ENCODE data around the gene DST. TPM values are rescaled to one million over a fixed set of nuclear protein-coding genes. Genes with fewer than 3 reads are reported as not detected.
A peak's percentile ranks its signal among the peaks of the same experiment; 100 is the strongest.
"Not testable (repeated sequence)": the region's sequence is repeated elsewhere in the genome, so short reads cannot be mapped to it uniquely, and the experiment has no call there.

DST gene
- polyA plus RNA-seq, 6 donors from 2014 or later = 0.24 TPM; not detected in 5

DNA sequence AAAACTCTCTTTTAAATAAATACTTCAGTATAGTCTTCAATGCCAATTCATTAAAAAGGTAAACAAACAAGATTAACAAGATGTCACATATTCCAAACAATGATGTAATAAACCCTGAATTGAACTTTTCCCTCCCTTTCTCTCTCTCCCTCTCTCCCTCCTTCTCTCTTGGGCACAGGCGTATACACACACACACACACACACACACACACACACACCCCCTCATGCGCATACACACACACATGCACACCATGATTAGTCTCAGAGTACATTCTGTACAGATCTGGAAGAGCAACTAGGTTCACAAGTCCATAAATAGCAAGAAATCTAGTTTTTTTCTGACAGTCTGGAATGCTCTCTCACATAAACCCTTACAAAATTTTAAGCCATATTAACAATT lies 128.3 kb downstream of the DST start:
- Mint-ChIP-seq H3K27ac (peak overlapping the region in 1 of 6 donors; percentile 39), H3K27me3 (no peaks in the 10 kb centered on the region), H3K4me3 (no peak overlapping the region), H3K36me3 (no peaks in the 10 kb centered on the region), H3K4me1 (peaks cover 0 to 5% (median 0%) of the 10 kb centered on the region in 3 donors), H3K9me3 (peaks cover 0 to 10% (median 0%) of the 10 kb centered on the region in 7 donors)
- ATAC-seq (ENCODE audit: low read depth in 2 of 2) = no peak
- DNase-seq = no peak

DNA sequence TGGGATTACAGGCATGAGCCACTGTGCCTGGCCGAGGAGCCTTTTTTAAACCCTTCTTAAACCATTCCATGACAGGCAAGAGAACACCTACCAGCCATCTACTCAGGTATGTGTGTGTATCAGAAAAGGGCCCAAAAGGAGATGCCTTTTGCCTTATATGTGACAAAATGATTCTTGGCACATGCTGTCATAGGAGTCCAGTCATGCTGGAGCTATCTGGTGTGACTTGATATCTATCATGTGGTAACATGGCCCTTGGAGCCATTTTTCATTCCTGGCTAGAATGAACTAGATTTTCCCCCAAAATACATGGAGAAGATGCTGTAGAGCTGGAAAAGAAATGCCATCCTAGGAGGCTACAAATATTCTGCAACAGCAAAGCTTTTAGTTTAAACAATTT lies 129.1 kb downstream of the DST start:
- Mint-ChIP-seq H3K4me3 (no peak overlapping the region), H3K4me1 (peaks cover 0 to 5% (median 0%) of the 10 kb centered on the region in 3 donors), H3K27ac (no peak overlapping the region), H3K27me3 (no peaks in the 10 kb centered on the region), H3K9me3 (peaks cover 0 to 2% (median 0%) of the 10 kb centered on the region in 7 donors), H3K36me3 (no peaks in the 10 kb centered on the region)
- ATAC-seq (ENCODE audit: low read depth in 2 of 2) (no peak), DNase-seq (no peak)

DNA sequence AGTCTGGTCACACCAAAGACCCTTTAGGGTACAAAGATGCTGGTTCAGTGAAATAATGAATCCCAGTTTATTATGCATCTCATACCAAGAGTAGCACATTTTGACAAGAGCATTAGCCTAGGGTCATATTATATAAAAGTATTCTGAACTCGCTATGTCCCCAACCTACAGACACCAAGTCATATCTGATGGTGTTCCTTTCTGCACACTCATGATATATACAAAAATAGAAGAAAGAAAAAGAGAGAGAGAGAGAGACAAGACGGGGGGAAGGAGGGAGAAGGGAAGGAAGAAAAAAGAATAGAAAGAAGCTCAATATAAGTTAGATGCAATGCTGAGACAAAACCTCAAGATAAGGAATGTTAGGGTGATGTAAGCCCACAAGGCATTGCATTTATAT lies 131.1 kb downstream of the DST start:
- no peak overlapping the region for H3K4me3 Mint-ChIP-seq
- DNase-seq = no peak
- no peak overlapping the region for H3K27ac Mint-ChIP-seq
- no peaks in the 10 kb centered on the region for H3K27me3 Mint-ChIP-seq
- no peaks in the 10 kb centered on the region for H3K36me3 Mint-ChIP-seq
- peaks cover 0 to 5% (median 0%) of the 10 kb centered on the region in 3 donors for H3K4me1 Mint-ChIP-seq
- H3K9me3 Mint-ChIP-seq = no peaks in the 10 kb centered on the region
- ATAC-seq (ENCODE audit: low read depth in 2 of 2) = no peak

DNA sequence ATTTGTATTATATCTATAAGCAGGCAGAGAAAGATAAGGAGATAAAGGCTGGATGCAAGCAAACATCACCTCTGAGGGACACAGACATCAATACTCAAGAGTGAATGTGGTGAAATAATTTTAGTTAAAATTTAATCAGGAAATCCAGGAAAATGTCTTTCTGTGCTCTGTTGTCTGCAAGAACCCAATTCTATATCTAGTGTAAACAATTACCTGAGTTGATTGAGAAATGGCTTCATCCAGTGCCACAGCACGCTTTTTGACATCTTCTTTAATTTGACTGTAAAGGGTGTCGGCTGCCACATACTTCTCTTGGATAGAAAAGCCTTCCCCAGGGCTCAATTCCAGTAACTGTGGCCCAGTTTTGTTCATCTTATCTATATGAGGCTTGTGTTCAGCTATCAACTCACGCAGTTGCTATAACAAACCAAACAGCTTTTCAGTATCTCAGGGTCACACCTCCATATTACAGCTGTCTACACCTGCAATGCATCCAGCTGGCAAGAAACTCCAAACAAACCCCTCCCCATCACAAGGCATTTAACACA lies 131.6 kb downstream of the DST start:
- H3K4me1 Mint-ChIP-seq = peaks cover 0 to 3% (median 0%) of the 10 kb centered on the region in 3 donors
- no peaks in the 10 kb centered on the region for H3K27me3 Mint-ChIP-seq
- H3K9me3 Mint-ChIP-seq = no peaks in the 10 kb centered on the region
- ATAC-seq (ENCODE audit: low read depth in 2 of 2) = no peak
- no peak for DNase-seq
- H3K36me3 Mint-ChIP-seq = no peaks in the 10 kb centered on the region
- H3K27ac Mint-ChIP-seq = no peak overlapping the region
- H3K4me3 Mint-ChIP-seq = no peak overlapping the region

DNA sequence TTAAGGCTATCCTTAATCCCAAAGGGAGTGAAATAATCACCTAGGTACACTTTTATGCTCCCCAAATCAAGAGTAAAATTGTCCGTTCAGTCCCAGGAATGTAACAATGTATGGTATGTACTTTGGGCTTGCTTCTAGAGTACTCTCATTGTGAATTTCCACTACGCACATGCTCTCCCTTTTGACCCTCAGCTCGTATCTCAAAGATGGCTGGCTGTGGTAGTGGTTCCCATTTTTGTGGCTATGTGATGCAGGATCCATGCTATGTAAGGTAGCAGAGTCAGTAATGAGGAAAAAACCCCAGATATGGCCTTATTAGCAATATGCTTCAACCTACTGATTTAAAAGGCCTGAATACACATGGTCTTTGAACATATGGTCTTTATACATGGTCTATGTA lies 133.7 kb downstream of the DST start:
- no peak overlapping the region for H3K4me3 Mint-ChIP-seq
- H3K27ac Mint-ChIP-seq = no peak overlapping the region
- H3K36me3 Mint-ChIP-seq = no peaks in the 10 kb centered on the region
- ATAC-seq (ENCODE audit: low read depth in 2 of 2) (no peak), DNase-seq (no peak)
- no peaks in the 10 kb centered on the region for H3K4me1 Mint-ChIP-seq
- no peaks in the 10 kb centered on the region for H3K9me3 Mint-ChIP-seq
- H3K27me3 Mint-ChIP-seq = no peaks in the 10 kb centered on the region

DNA sequence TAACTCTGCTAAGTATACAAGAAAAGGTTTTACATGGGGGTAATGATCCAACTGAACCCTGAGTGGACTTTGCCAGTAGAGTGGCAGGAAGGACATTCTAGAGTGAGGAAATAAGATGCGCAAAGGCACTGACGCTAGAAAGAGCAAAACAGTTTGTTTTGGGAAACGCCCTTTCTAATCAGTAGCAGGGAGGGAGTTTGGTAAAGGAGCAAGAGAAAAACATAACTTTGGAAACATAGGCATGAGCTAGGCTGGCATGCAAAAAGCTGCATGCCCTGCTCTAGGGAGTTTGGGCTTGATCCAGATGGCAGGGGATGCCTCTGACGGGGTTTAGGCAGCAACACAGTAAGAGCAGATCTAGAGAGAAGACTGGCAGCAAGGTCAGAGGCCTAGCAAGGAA lies 135.2 kb downstream of the DST start:
- Mint-ChIP-seq H3K4me1 (no peaks in the 10 kb centered on the region), H3K27ac (peak overlapping the region in 1 of 6 donors; percentile 8), H3K4me3 (no peak overlapping the region), H3K9me3 (no peaks in the 10 kb centered on the region), H3K36me3 (no peaks in the 10 kb centered on the region), H3K27me3 (no peaks in the 10 kb centered on the region)
- DNase-seq (no peak), ATAC-seq (ENCODE audit: low read depth in 2 of 2) (no peak)

DNA sequence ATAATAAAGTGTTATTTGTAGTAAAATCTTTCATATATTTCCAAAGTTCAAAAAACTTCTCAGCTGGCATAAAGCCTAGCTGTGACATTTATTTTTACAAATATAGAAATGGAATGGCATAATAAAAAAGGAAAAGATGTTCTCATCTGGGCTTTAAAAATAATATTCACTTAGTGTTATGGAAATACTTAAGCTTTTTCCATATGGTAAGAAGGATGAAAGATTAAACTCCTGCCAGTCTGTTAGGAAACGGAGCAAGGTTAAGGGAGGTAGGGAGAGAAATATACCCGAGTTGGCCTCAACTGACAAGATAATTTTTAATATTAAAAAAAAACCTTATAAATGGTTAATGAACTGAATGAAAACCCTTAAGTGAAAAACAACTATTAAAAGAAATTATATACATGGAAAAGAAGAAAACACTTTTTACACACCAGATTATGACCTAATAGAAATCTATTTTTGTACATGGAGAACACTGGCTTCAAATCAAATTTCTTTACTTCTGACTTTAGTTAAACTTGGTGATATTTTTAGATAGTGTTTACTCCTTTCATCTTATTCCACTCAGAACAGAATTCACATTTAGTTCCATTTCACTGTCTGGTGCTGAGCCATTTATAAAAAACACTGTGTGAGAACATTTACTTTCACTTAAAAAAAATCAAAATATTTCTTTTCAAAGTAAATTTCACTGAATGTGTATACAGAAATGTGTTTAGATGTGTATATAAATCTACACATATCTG lies 137.0 kb downstream of the DST start:
- DNase-seq (no peak), ATAC-seq (ENCODE audit: low read depth in 2 of 2) (no peak)
- no peak overlapping the region for H3K4me3 Mint-ChIP-seq
- no peak overlapping the region for H3K27ac Mint-ChIP-seq
- H3K36me3 Mint-ChIP-seq = no peaks in the 10 kb centered on the region
- H3K27me3 Mint-ChIP-seq = no peaks in the 10 kb centered on the region
- no peaks in the 10 kb centered on the region for H3K9me3 Mint-ChIP-seq
- no peaks in the 10 kb centered on the region for H3K4me1 Mint-ChIP-seq

DNA sequence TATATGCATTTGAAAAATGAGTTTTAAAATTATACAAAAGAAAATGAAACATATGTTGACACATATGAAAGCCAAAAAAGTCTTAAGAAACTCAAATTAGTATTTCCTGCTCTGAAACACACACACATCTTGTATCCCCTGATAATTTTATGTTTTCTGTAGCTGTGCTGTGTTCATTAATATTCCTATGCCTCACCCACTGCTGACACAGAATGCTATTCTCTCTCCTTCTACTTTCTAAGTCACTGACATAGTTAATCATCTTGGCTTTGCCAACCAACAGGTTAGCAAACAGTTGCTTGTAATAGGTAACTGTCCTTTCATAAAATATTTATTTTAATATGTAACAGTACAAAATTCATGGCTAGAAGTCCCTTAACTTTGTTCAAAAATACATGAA lies 140.7 kb downstream of the DST start:
- Mint-ChIP-seq H3K4me3 (no peak overlapping the region), H3K4me1 (no peaks in the 10 kb centered on the region), H3K27ac (no peak overlapping the region), H3K27me3 (no peaks in the 10 kb centered on the region), H3K36me3 (no peaks in the 10 kb centered on the region), H3K9me3 (no peaks in the 10 kb centered on the region)
- DNase-seq = no peak
- ATAC-seq (ENCODE audit: low read depth in 2 of 2) = no peak

DNA sequence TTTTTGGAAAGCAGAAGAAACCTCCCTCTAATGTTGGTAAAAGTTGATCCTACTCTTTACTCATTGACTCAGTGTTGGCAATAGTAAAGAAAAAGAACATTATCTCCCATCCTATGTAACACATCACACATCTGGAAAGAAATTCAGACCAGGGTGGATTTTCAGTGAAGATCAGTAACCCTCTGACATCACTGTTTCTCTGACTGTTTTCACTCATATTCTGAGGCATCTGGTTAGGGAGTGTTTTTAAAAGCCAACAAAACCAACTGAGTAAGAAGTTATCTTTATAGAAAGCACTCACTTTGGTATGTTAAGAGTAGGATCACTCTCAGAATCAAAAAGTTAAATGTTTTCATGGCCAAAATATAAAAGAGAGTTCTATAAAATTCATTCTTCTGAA lies 143.6 kb downstream of the DST start:
- H3K4me1 Mint-ChIP-seq = no peaks in the 10 kb centered on the region
- no peaks in the 10 kb centered on the region for H3K27me3 Mint-ChIP-seq
- H3K27ac Mint-ChIP-seq = no peak overlapping the region
- DNase-seq (no peak), ATAC-seq (ENCODE audit: low read depth in 2 of 2) (no peak)
- H3K9me3 Mint-ChIP-seq = no peaks in the 10 kb centered on the region
- no peaks in the 10 kb centered on the region for H3K36me3 Mint-ChIP-seq
- no peak overlapping the region for H3K4me3 Mint-ChIP-seq

DNA sequence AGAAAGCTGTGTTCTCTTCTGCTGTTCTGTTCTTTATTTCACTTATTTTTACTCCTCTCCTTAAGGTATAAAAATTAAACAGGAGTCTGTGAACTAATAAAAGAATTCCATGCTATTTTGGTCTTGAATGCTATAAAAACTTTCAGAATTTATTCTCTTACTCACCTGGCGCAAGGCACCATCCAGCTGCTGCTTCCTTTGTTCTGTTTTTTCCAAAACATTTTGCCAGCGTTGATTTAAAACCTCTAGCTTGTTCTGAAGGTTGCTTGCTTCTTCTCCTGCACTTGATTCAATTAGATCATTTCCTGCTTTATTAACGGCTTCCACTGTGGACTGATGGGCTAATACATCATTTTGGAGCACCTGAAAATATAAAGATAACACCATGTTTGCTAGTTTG lies 145.0 kb downstream of the DST start:
- no peaks in the 10 kb centered on the region for H3K4me1 Mint-ChIP-seq
- ATAC-seq (ENCODE audit: low read depth in 2 of 2) (no peak), DNase-seq (no peak)
- no peak overlapping the region for H3K4me3 Mint-ChIP-seq
- H3K27me3 Mint-ChIP-seq = no peaks in the 10 kb centered on the region
- no peaks in the 10 kb centered on the region for H3K36me3 Mint-ChIP-seq
- no peaks in the 10 kb centered on the region for H3K9me3 Mint-ChIP-seq
- H3K27ac Mint-ChIP-seq = no peak overlapping the region

DNA sequence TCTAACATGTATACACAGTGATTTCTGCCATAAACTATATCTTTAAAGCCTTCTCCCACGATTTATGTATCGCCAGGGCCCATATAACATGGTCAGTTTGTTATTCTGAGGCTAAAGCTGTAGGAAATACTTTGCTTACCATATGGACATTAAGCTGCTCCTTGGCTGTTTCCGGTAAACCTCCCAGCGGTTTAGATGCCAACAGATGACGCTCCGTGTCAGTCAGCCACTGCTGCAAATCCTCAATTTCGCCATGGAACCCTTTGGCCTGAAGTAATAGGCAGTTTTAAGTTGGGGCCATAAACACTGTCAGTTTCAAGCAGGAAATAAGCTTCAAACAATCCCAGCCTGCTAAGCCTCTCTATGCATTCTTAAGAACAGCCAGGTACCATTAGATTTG lies 145.4 kb downstream of the DST start:
- Mint-ChIP-seq H3K27me3 (no peaks in the 10 kb centered on the region), H3K4me3 (no peak overlapping the region), H3K27ac (no peak overlapping the region), H3K4me1 (no peaks in the 10 kb centered on the region), H3K9me3 (no peaks in the 10 kb centered on the region), H3K36me3 (no peaks in the 10 kb centered on the region)
- ATAC-seq (ENCODE audit: low read depth in 2 of 2) (no peak), DNase-seq (no peak)

DNA sequence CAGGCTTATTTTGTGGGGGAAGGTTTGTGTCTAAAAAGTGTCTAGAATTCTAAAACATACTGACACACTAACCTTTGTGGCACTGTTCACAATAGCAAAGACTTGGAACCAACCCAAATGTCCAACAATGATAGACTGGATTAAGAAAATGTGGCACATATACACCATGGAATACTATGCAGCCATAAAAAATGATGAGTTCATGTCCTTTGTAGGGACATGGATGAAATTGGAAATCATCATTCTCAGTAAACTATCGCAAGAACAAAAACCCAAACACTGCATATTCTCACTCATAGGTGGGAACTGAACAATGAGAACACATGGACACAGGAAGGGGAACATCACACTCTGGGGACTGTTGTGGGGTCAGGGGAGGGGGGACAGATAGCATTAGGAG lies 146.0 kb downstream of the DST start:
- ATAC-seq (ENCODE audit: low read depth in 2 of 2); DNase-seq; H3K9me3 Mint-ChIP-seq; H3K4me1 Mint-ChIP-seq; H3K4me3 Mint-ChIP-seq; H3K27me3 Mint-ChIP-seq; H3K27ac Mint-ChIP-seq; H3K36me3 Mint-ChIP-seq: not testable (repeated sequence)

DNA sequence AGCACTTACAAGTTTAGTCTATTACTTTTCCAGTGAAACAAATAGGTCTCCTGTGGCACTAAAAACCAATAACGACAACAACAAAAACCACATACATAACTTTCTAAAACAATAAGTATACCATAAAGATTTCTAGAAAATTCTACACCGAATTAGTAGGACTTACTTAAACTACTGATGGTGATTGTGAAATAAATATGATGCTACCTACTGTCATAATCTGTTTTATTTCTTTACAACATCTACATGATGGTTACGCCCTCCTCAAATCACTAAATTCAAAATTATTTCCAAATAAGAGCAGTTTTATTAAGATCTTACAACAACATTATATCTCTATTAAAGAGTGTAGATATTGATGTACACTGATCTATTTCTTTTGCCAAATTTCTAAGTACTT lies 147.0 kb downstream of the DST start:
- DNase-seq = no peak
- ATAC-seq (ENCODE audit: low read depth in 2 of 2) = no peak
- Mint-ChIP-seq H3K9me3 (no peaks in the 10 kb centered on the region), H3K4me1 (no peaks in the 10 kb centered on the region), H3K4me3 (no peak overlapping the region), H3K27me3 (no peaks in the 10 kb centered on the region), H3K27ac (no peak overlapping the region), H3K36me3 (no peaks in the 10 kb centered on the region)

DNA sequence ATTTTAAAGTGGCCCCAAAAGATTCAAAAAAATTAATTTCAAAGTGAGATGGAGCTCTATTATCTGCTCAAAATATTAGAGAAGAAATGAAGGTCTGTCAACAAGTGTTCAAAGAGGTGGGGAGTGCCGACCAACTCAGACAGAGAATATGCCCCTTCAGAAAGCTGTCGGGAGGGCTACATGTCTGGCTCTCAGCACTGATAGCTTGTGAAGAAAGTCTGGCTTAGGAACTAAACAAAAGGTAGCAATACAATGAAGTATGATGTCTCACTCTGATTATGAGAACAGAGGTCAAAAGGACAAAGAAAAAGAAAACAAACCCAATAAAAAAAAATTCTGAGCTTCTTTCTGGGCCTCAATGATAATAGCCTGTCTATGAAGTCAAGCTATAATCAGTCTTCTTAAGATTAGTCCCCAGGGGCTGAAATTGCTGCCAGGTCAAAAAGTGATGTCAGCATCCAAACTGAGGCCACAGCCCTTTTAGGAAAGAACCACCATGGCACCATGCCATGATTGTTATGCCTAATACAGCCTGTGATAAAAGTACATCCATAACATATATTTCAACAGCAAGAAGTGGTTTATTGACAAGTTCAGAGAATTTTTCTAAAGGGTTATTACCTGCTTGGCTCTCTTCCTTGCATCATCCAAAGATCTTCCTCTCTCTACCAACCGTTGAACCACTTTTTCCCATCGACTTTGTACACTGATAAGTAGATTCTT lies 150.9 kb downstream of the DST start:
- no peak overlapping the region for H3K4me3 Mint-ChIP-seq
- no peaks in the 10 kb centered on the region for H3K9me3 Mint-ChIP-seq
- ATAC-seq (ENCODE audit: low read depth in 2 of 2) (no peak), DNase-seq (no peak)
- no peaks in the 10 kb centered on the region for H3K27me3 Mint-ChIP-seq
- H3K27ac Mint-ChIP-seq = peak overlapping the region in 1 of 6 donors; percentile 30
- H3K36me3 Mint-ChIP-seq = no peaks in the 10 kb centered on the region
- no peaks in the 10 kb centered on the region for H3K4me1 Mint-ChIP-seq
